Activated T-cell treated with anti-CD3 and anti-CD28 coated beads for 1 hour (primary cell): ENCODE results near the gene SBSN.

Experiments
- DNase-seq: peaks from one replicate; pipeline ENCODE4 v3.0.0-alpha.2; 2020; ENCODE audit warnings: low read depth

SBSN gene

DNA sequence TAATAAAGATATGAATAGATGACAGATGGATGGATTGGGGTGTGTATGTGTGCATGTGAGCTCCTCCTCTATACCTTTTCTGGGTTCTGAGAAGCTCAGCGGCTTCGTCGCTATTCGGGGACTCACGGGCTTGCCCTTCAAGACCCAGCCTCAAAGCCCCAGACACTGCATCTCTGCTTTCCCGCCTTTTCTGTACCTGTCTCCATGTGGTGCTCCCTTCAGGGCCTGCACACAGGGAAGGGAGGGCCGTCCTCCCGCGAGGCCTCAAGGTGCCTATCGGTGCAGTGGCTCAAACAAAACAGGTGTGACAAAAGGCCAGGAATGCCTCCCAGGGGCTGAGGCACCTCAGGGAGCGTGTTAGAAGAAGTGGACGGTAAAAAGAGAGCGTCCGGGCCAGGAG, 54.0 kb downstream of the SBSN start:
- DNase-seq = no peak
